Measurements from ENCODE around the gene KLC3.

The KLC3 gene

DNA sequence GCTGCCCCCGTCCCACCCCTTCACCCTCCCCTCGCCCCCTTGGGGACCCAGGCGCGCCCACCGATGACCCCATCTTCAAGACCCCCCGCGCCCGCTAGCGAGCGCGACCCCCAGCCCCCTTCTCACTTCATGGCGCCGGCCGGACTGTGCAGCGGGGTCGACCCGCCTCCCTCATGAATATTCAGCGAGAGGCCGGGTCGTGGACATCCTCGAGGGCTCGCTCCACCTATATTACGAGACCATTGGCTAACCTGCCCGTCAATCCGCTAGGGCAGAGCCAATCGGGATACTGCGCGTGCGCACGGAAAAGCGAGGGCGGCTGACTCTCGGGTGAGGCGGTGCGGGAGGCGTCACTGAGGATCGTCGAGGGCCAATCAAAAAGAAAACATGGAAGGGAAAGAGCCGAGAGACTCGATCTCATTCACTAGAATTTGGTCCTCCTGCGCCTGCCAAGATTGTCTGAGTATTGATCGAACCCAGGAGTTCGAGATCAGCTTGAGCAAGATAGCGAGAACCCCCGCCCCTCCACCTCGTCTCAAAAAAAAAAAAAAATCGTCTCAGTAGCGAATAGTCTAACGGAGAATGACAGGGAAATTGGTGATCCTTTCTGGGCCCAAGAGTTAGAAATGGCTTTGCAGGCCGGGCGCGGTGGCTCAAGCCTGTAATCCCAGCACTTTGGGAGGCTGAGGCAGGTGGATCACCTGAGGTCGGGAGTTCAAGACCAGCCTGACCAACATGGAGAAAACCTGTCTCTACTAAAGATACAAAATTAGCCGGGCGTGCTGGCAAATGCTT is 30.1 kb downstream of the KLC3 start, which contains the start of gene ERCC2:
Gene ERCC2 (minus strand): TSS at position 164 of the 795 bp plus-strand sequence. CDS start 33 bp downstream, at position 131.
- ChIA-PET CTCF (interaction anchor here (0.8 to 2.8 kb wide), 5 partner anchors 33 to 115 kb away, joined by 3 to 7 read pairs (median 5); no protein-coding TSS in a partner anchor), POLR2A (no interaction called here)
- peak within 1 kb of the TSS; percentile 79 for H3K4me3 ChIP-seq (ENCODE audit: low read depth, low read length)
- peak; percentile 84 for DNase-seq (ENCODE audit: low read depth, low spot score)
- TF ChIP-seq, protein P1, sequence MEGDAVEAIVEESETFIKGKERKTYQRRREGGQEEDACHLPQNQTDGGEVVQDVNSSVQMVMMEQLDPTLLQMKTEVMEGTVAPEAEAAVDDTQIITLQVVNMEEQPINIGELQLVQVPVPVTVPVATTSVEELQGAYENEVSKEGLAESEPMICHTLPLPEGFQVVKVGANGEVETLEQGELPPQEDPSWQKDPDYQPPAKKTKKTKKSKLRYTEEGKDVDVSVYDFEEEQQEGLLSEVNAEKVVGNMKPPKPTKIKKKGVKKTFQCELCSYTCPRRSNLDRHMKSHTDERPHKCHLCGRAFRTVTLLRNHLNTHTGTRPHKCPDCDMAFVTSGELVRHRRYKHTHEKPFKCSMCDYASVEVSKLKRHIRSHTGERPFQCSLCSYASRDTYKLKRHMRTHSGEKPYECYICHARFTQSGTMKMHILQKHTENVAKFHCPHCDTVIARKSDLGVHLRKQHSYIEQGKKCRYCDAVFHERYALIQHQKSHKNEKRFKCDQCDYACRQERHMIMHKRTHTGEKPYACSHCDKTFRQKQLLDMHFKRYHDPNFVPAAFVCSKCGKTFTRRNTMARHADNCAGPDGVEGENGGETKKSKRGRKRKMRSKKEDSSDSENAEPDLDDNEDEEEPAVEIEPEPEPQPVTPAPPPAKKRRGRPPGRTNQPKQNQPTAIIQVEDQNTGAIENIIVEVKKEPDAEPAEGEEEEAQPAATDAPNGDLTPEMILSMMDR (IDR thresholded peaks at IDR 0.05; ENCODE audit: insufficient read depth, low read length, missing control alignments), result no peak

DNA sequence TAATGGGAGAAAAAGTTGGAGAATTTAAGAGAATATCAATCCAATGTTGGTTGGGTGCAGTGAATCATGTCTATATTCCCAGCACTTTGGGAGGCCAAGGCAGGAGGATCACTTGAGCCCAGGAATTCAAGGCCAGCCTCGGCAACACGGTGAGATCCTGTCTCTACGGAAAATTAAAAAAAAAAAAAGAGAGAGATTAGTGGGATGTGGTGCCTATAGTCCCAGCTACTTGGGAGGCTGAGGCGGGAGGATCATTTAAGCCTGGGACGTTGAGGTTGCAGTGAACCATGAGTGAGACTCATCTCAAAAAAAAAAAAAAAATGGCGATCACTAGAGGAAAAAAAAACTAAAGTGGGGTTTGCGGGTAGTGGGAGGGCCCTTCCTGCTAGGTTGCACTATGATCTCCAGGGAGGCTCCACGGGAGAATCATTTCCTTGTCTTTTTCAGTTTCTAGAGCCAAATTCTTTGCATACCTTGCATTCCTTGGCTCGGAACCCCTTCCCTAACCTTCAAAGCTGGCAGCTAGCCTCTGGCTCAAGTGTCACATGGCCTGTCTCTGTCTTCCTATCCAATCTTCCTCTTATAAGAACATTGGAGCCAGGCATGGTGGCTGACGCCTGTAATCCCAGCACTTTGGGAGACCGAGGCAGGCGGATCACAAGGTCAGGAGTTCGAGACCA is 35.6 kb downstream of the KLC3 start:
- H3K4me3 ChIP-seq (ENCODE audit: low read depth, low read length), result no peak overlapping the region
- TF ChIP-seq, protein P1 (IDR thresholded peaks at IDR 0.05; ENCODE audit: insufficient read depth, low read length, missing control alignments), result no peak
- ChIA-PET POLR2A (no interaction called here), CTCF (interaction anchor here (1.1 to 2.4 kb wide), 5 partner anchors 26 to 110 kb away, joined by 6 to 10 read pairs (median 6); partner anchors contain the start of gene PPP1R13L)
- peak; percentile 86 for DNase-seq (ENCODE audit: low read depth, low spot score)

DNA sequence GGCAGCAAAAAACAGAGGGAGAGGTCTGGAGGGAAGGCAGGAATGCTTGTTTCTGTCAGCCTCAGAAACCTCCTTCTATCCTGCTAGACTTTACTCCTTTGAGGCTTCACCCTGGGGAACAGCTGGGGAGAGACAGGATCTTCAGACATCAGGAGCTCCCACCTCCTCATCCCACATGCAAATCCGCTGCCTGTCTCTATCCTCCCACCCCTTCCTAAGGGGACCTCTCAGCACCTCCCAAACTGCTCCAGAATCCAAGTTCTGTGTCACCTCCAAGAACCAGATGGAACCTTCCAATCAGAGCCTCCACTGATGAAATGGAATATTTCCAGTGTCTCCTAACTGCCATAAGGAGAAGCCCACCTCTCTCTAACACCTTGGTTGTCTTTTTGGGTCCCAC is 39.6 kb downstream of the KLC3 start:
- POLR2A ChIA-PET, result no interaction called here
- H3K4me3 ChIP-seq (ENCODE audit: low read depth, low read length), result no peak overlapping the region
- DNase-seq (ENCODE audit: low read depth, low spot score), result no peak
- CTCF ChIA-PET, result interaction anchor here (1.4 kb wide), 1 partner anchor 105 kb away, joined by 4 read pairs; no protein-coding TSS in a partner anchor
- TF ChIP-seq, protein P1 (IDR thresholded peaks at IDR 0.05; ENCODE audit: insufficient read depth, low read length, missing control alignments), result no peak

DNA sequence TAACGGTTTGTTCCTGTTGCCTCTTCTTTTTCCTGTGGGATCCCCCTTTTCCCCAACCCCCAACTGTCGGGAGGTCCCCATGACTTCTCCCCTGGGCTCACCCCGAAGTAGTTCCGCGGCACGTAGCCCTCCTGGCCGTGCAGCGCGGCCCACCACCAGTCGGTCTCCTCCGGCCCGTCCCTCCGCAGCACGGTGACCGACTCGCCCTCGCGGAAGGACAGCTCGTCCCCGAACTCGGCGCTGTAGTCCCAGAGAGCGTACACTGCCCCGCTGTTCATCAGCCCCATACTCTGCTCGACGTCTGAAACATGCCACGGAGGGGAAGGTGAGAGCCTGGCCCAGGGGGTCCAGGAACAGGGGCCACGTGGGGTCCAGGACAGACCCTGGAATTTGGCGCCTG is 41.9 kb downstream of the KLC3 start:
- CTCF ChIA-PET, result interaction anchor here (1.0 kb wide), 2 partner anchors 9 to 21 kb away, joined by 4 to 6 read pairs; no protein-coding TSS in a partner anchor
- TF ChIP-seq, protein P1 (IDR thresholded peaks at IDR 0.05; ENCODE audit: insufficient read depth, low read length, missing control alignments), result no peak
- POLR2A ChIA-PET, result no interaction called here

DNA sequence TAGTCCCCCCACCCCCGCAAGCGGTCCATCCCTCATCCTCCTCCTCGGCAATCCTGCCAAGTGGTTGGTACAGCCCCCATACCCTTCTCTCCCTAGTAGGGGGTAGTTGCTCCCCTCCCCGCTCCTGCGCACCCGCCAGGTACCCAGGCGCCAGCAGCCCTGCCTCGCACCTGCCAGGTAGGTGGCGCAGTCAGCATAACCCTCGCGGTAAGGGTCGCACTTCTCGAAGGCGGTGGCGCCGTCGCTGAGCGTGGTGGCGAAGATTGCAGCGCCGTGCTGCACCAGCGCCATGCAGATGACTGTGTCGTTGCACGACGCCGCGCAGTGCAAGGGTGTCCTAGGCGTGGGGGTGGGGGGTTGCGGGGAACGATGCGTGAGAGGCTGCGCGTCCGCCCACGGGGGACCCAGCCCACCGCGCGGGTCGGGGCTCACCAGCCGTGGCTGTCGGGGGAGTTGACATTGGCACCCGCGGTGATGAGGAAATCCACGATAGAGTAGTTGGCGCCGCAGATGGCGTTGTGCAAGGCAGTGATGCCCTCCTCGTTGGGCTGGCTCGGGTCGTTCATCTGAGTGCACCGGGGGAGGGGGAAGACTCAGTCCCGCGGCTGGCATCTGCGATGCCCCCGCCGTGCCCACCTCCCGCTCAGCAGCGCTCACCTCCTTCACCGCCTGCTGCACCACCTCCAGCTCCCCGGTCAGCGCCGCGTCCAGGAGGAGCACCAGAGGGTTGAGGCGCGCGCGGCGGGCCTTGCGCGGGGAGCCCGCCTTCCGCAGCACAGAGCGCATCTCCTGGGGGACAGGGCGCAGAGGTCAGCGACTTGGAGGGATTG is 45.1 kb downstream of the KLC3 start:
- ChIA-PET POLR2A (no interaction called here), CTCF (interaction anchor here (1.5 kb wide), 1 partner anchor 17 kb away, joined by 7 read pairs; no protein-coding TSS in a partner anchor)
- no peak for DNase-seq (ENCODE audit: low read depth, low spot score)
- TF ChIP-seq, protein P1 (IDR thresholded peaks at IDR 0.05; ENCODE audit: insufficient read depth, low read length, missing control alignments), result no peak
- H3K4me3 ChIP-seq (ENCODE audit: low read depth, low read length), result no peak overlapping the region

More for the DNA sequence above, 41.9 kb downstream of the KLC3 start:
- no peak for DNase-seq (ENCODE audit: low read depth, low spot score)
- no peak overlapping the region for H3K4me3 ChIP-seq (ENCODE audit: low read depth, low read length)
